HepG2 (cell line): ENCODE measurements around the gene EFNA3. TPM values are rescaled to one million over a fixed set of nuclear protein-coding genes. Genes with fewer than 3 reads are reported as not detected.
A peak's percentile ranks its signal among the peaks of the same experiment; 100 is the strongest.

Source experiments
- ARHGAP35 ChIP-seq: sonication (generic); formaldehyde crosslinking; IDR thresholded peaks from 2 replicates; pipeline ENCODE4 v1.9.0; 2022; ENCODE audit warnings: mild to moderate bottlenecking, inconsistent platforms, moderate library complexity, missing genetic modification reagents, borderline replicate concordance
- BRD4 ChIP-seq: sonication (generic); formaldehyde crosslinking; IDR thresholded peaks from 2 replicates; pipeline ENCODE4 v1.4.0; 2020; ENCODE audit warnings: missing genetic modification reagents
- CBX5 ChIP-seq: sonication (generic); formaldehyde crosslinking; IDR thresholded peaks from 2 replicates; pipeline ENCODE4 v1.4.0; 2020; ENCODE audit warnings: missing genetic modification reagents, borderline replicate concordance
- DBP ChIP-seq: sonication (generic); formaldehyde crosslinking; IDR thresholded peaks from 2 replicates; pipeline ENCODE4 v1.4.0; 2020; ENCODE audit warnings: missing genetic modification reagents; ENCODE audit errors: not compliant biosample characterization
- EEA1 ChIP-seq: sonication (generic); formaldehyde crosslinking; IDR thresholded peaks from 2 replicates; pipeline ENCODE4 v1.5.1; 2020; ENCODE audit warnings: mild to moderate bottlenecking, missing genetic modification reagents, borderline replicate concordance
- FOXA1 ChIP-seq, 2 experiments: fragments of 450-650 bp in 1 of 2; sonication (generic) in 1 of 2; formaldehyde crosslinking in 1 of 2; IDR thresholded peaks; 2 replicates each; pipeline versions ENCODE4 v1.4.0 to v1.6.1; 2016 to 2020; ENCODE audit warnings: missing genetic modification reagents in 1 of 2
- FOXM1 ChIP-seq: sonication (generic); formaldehyde crosslinking; IDR thresholded peaks from 2 replicates; pipeline ENCODE4 v1.5.0; 2020; ENCODE audit warnings: missing genetic modification reagents
- GFI1 ChIP-seq: sonication (generic); formaldehyde crosslinking; IDR thresholded peaks from 2 replicates; pipeline ENCODE4 v1.5.0; 2020; ENCODE audit warnings: missing genetic modification reagents, mild to moderate bottlenecking, borderline replicate concordance
- GLI4 ChIP-seq: sonication (generic); formaldehyde crosslinking; IDR thresholded peaks from 2 replicates; pipeline ENCODE4 v1.5.1; 2020; ENCODE audit warnings: missing genetic modification reagents, mild to moderate bottlenecking, moderate library complexity, borderline replicate concordance
- HBP1 ChIP-seq: IDR thresholded peaks from 2 replicates; pipeline ENCODE4 v1.6.1; 2016; ENCODE audit warnings: low read depth, control low read depth
- HMG20A ChIP-seq: IDR thresholded peaks from 2 replicates; pipeline ENCODE4 v1.6.1; 2016; ENCODE audit warnings: borderline replicate concordance
- HNRNPK ChIP-seq: fragments of 200-400 bp; formaldehyde crosslinking; IDR thresholded peaks from 2 replicates; pipeline ENCODE4 v1.6.1; 2018; ENCODE audit warnings: low read length, low read depth, moderate library complexity, mild to moderate bottlenecking; ENCODE audit not compliant: poor library complexity, severe bottlenecking
- HOXA3 ChIP-seq: sonication (generic); formaldehyde crosslinking; IDR thresholded peaks from 2 replicates; pipeline ENCODE4 v1.5.0; 2020; ENCODE audit warnings: missing genetic modification reagents
- HOXA5 ChIP-seq: sonication (generic); formaldehyde crosslinking; IDR thresholded peaks from 2 replicates; pipeline ENCODE4 v1.4.0; 2020; ENCODE audit warnings: missing genetic modification reagents
- JARID2 ChIP-seq: sonication (generic); formaldehyde crosslinking; IDR thresholded peaks from 2 replicates; pipeline ENCODE4 v1.8.1; 2023; ENCODE audit warnings: missing genetic modification reagents, inconsistent platforms; ENCODE audit not compliant: insufficient replicate concordance
- MBNL3 ChIP-seq: fragments of 250-450 bp; sonication (Bioruptor Pico); conservative IDR thresholded peaks from 2 replicates; pipeline ENCODE4 v1.8.0; 2022; ENCODE audit warnings: mild to moderate bottlenecking, inconsistent platforms
- PAF1 ChIP-seq: IDR thresholded peaks from 2 replicates; pipeline ENCODE4 v1.6.1; 2016; ENCODE audit warnings: missing genetic modification reagents, missing compliant biosample characterization
- SATB2 ChIP-seq: sonication (generic); formaldehyde crosslinking; IDR thresholded peaks from 2 replicates; pipeline ENCODE4 v1.5.0; 2020; ENCODE audit warnings: missing genetic modification reagents
- SSRP1 ChIP-seq: IDR thresholded peaks from 2 replicates; pipeline ENCODE4 v1.6.1; 2016; ENCODE audit warnings: control low read depth
- YEATS4 ChIP-seq: sonication (generic); formaldehyde crosslinking; IDR thresholded peaks from 2 replicates; pipeline ENCODE4 v1.4.0; 2020; ENCODE audit warnings: missing genetic modification reagents, borderline replicate concordance
- ZFP41 ChIP-seq: sonication (generic); formaldehyde crosslinking; IDR thresholded peaks from 2 replicates; pipeline ENCODE4 v1.4.0; 2020; ENCODE audit warnings: mild to moderate bottlenecking, missing genetic modification reagents, borderline replicate concordance
- ZFX ChIP-seq: sonication (generic); formaldehyde crosslinking; IDR thresholded peaks from 2 replicates; pipeline ENCODE4 v1.4.0; 2020; ENCODE audit warnings: mild to moderate bottlenecking, low read depth, missing genetic modification reagents, moderate library complexity
- ZMYM4 ChIP-seq: sonication (generic); formaldehyde crosslinking; IDR thresholded peaks from 2 replicates; pipeline ENCODE4 v1.8.1; 2023; ENCODE audit warnings: mild to moderate bottlenecking, missing genetic modification reagents
- ZNF234 ChIP-seq: sonication (generic); formaldehyde crosslinking; conservative IDR thresholded peaks from 2 replicates; pipeline ENCODE4 v1.5.1; 2020; ENCODE audit warnings: mild to moderate bottlenecking, missing genetic modification reagents
- ZNF24 ChIP-seq: fragments of 450-650 bp; IDR thresholded peaks from 2 replicates; pipeline ENCODE4 v1.6.1; 2017; ENCODE audit warnings: antibody characterized with exemption, mild to moderate bottlenecking
- ZNF44 ChIP-seq: sonication (generic); formaldehyde crosslinking; IDR thresholded peaks from 2 replicates; pipeline ENCODE4 v1.5.1; 2020; ENCODE audit warnings: mild to moderate bottlenecking, missing genetic modification reagents
- ZNF563 ChIP-seq: sonication (generic); formaldehyde crosslinking; IDR thresholded peaks from 2 replicates; pipeline ENCODE4 v1.8.0; 2022; ENCODE audit warnings: mild to moderate bottlenecking, moderate library complexity, missing genetic modification reagents
- ZNF567 ChIP-seq: sonication (generic); formaldehyde crosslinking; IDR thresholded peaks from 2 replicates; pipeline ENCODE4 v1.8.1; 2023; ENCODE audit warnings: mild to moderate bottlenecking, missing genetic modification reagents, borderline replicate concordance
- ZNF605 ChIP-seq: sonication (generic); formaldehyde crosslinking; IDR thresholded peaks from 2 replicates; pipeline ENCODE4 v1.8.0; 2022; ENCODE audit warnings: mild to moderate bottlenecking, missing genetic modification reagents
- ZNF782 ChIP-seq: sonication (generic); formaldehyde crosslinking; IDR thresholded peaks from 2 replicates; pipeline ENCODE4 v1.4.0; 2020; ENCODE audit warnings: missing genetic modification reagents, mild to moderate bottlenecking, borderline replicate concordance
- ZSCAN29 ChIP-seq: sonication (generic); formaldehyde crosslinking; conservative IDR thresholded peaks from 2 replicates; pipeline ENCODE4 v1.4.0; 2020; ENCODE audit warnings: mild to moderate bottlenecking, missing genetic modification reagents
- polyA plus RNA-seq, 8 experiments: library from polyadenylated mRNA; depleted of rRNA in 3 of 8; stranded (reverse) in 7 of 8; unstranded in 1 of 8; fragments of >200 nt; fragmentation: Illumina TruSeq in 4 of 8; extraction: Trizol in 4 of 8; gene quantifications; 2 replicates each; pipeline versions ENCODE4 v1.2.1 to v1.2.3, GENCODE V29; 2011 to 2016; ENCODE audit warnings: low read depth in 4 of 8, missing spikeins in 1 of 8, mixed read lengths in 1 of 8; ENCODE audit not compliant: insufficient read depth in 1 of 8
- total RNA-seq, 5 experiments: library from RNA; depleted of rRNA; stranded (reverse); fragments of >200 nt; fragmentation: Illumina TruSeq; extraction: Trizol; gene quantifications; 2 replicates each; pipeline ENCODE4 v1.2.3, GENCODE V29; 2016; ENCODE audit warnings: low read depth in 1 of 5

EFNA3 gene
- total and polyA plus RNA-seq, 2 of the 13 experiments (the other 11 are each of a cell fraction or from before 2014, with no cell fraction given), result 1.0 to 5.7 TPM

GRCh38 chr1:155135415-155136028, 56.9 kb downstream of the EFNA3 start, which contains the start of gene SLC50A1 (continued):
- TF ChIP-seq MBNL3 (0 out of 2 replicates have a peak, but pooled peaks have one; percentile 42), GFI1 (CRISPR knock-in tag) (no peak), ZNF782 (CRISPR knock-in tag) (peak; percentile 94; the same call in 1 of the 2 replicates), FOXM1 (CRISPR knock-in tag) (no peak), ZNF24 (no peak), PAF1 (peak; percentile 83; the same call in 1 of the 2 replicates), FOXA1 (IDR thresholded peaks at IDR 0.05) (no peak), FOXA1 (CRISPR knock-in tag; IDR thresholded peaks at IDR 0.05) (no peak), ARHGAP35 (CRISPR knock-in tag) (peak; percentile 73; the same call in 1 of the 2 replicates), HOXA5 (CRISPR knock-in tag) (no peak), ZNF567 (no peak; the same call in 1 of the 2 replicates), ZSCAN29 (peak; percentile 89), SSRP1 (CRISPR knock-in tag) (peak; percentile 98), HNRNPK (peak; percentile 85), ZFP41 (CRISPR knock-in tag) (no peak), ZNF234 (CRISPR knock-in tag) (no peak), DBP (CRISPR knock-in tag) (peak; percentile 50), ZMYM4 (peak; percentile 39; the same call in 1 of the 2 replicates), JARID2 (CRISPR knock-in tag) (no peak), BRD4 (CRISPR knock-in tag) (no peak), HMG20A (no peak), ZFX (CRISPR knock-in tag) (peak; percentile 64; the same call in 1 of the 2 replicates), GLI4 (CRISPR knock-in tag) (peak; percentile 94; the same call in 1 of the 2 replicates), SATB2 (CRISPR knock-in tag) (peak; percentile 88; the same call in 1 of the 2 replicates), ZNF605 (CRISPR knock-in tag) (peak; percentile 96), CBX5 (CRISPR knock-in tag) (no peak), EEA1 (no peak), ZNF44 (CRISPR knock-in tag) (no peak), YEATS4 (CRISPR knock-in tag) (no peak), HBP1 (CRISPR knock-in tag) (no peak), ZNF563 (CRISPR knock-in tag) (peak; percentile 71; the same call in 1 of the 2 replicates), HOXA3 (CRISPR knock-in tag) (peak; percentile 57)
